AG09319 (cell line): ENCODE data around the gene ESYT1.

Experiments
- DNase-seq: peaks from one replicate; pipeline ENCODE4 v3.0.0-alpha.2; 2010; ENCODE audit warnings: low read depth; ENCODE audit errors: extremely low read depth
- CTCF ChIP-seq: IDR thresholded peaks from 2 replicates; pipeline ENCODE4 v1.5.1; 2011; ENCODE audit warnings: low read depth, mild to moderate bottlenecking, inconsistent platforms, low read length, moderate library complexity

The ESYT1 gene

GRCh38 chr12:56098592-56098991 lies 29.5 kb upstream of the ESYT1 start:
- DNase-seq: no peak
- TF ChIP-seq CTCF: no peak

- TF ChIP-seq CTCF: no peak
- DNase-seq: no peak
These were observed 28.3 kb upstream of the ESYT1 start for GRCh38 chr12:56099787-56100186.

- DNase-seq: no peak
- TF ChIP-seq CTCF: no peak
These were observed 27.0 kb upstream of the ESYT1 start for GRCh38 chr12:56101045-56101444.

GRCh38 chr12:56102683-56103065 lies 25.4 kb upstream of the ESYT1 start:
- no peak for TF ChIP-seq CTCF
- no peak for DNase-seq

- no peak for TF ChIP-seq CTCF
- DNase-seq: no peak
These were observed 24.9 kb upstream of the ESYT1 start for GRCh38 chr12:56103066-56103711.

- DNase-seq: no peak
- no peak for TF ChIP-seq CTCF
These were observed 24.3 kb upstream of the ESYT1 start for GRCh38 chr12:56103823-56104108.

- peak; percentile 95 for DNase-seq
- no peak for TF ChIP-seq CTCF
These were observed 23.8 kb upstream of the ESYT1 start, which contains the start of gene PA2G4 for GRCh38 chr12:56104109-56104814. Gene PA2G4 (plus strand): TSS chr12:56104559. CDS start chr12:56104738, 179 bp downstream.
